ENCODE results near the gene KCNA10. TPM values are rescaled to one million over a fixed set of nuclear protein-coding genes. Genes with fewer than 3 reads are reported as not detected.

The KCNA10 gene
- total and polyA plus RNA-seq, 2 experiments from 2014 or later: not detected

DNA sequence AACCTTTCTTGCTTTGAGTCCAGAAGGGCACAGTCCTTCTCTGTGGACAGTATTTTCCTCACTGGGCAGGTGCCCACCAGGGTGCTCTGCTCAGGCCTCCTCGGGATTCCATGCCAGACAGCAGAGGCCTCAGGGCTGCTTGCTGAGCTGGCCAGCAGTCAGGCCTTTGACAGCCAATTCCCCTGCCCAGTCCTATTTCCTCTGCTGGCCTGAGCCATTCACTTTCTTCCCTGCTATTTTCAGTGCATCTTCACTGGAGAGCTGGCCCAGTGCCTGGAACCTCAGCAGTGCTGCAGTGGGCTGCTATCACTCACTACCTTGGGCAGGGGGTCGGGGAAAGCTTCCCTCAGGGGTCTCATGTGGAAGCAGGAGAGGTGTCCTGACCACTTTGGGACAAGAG lies 33.2 kb downstream of the KCNA10 start (continued):
- TF ChIP-seq, protein P1, sequence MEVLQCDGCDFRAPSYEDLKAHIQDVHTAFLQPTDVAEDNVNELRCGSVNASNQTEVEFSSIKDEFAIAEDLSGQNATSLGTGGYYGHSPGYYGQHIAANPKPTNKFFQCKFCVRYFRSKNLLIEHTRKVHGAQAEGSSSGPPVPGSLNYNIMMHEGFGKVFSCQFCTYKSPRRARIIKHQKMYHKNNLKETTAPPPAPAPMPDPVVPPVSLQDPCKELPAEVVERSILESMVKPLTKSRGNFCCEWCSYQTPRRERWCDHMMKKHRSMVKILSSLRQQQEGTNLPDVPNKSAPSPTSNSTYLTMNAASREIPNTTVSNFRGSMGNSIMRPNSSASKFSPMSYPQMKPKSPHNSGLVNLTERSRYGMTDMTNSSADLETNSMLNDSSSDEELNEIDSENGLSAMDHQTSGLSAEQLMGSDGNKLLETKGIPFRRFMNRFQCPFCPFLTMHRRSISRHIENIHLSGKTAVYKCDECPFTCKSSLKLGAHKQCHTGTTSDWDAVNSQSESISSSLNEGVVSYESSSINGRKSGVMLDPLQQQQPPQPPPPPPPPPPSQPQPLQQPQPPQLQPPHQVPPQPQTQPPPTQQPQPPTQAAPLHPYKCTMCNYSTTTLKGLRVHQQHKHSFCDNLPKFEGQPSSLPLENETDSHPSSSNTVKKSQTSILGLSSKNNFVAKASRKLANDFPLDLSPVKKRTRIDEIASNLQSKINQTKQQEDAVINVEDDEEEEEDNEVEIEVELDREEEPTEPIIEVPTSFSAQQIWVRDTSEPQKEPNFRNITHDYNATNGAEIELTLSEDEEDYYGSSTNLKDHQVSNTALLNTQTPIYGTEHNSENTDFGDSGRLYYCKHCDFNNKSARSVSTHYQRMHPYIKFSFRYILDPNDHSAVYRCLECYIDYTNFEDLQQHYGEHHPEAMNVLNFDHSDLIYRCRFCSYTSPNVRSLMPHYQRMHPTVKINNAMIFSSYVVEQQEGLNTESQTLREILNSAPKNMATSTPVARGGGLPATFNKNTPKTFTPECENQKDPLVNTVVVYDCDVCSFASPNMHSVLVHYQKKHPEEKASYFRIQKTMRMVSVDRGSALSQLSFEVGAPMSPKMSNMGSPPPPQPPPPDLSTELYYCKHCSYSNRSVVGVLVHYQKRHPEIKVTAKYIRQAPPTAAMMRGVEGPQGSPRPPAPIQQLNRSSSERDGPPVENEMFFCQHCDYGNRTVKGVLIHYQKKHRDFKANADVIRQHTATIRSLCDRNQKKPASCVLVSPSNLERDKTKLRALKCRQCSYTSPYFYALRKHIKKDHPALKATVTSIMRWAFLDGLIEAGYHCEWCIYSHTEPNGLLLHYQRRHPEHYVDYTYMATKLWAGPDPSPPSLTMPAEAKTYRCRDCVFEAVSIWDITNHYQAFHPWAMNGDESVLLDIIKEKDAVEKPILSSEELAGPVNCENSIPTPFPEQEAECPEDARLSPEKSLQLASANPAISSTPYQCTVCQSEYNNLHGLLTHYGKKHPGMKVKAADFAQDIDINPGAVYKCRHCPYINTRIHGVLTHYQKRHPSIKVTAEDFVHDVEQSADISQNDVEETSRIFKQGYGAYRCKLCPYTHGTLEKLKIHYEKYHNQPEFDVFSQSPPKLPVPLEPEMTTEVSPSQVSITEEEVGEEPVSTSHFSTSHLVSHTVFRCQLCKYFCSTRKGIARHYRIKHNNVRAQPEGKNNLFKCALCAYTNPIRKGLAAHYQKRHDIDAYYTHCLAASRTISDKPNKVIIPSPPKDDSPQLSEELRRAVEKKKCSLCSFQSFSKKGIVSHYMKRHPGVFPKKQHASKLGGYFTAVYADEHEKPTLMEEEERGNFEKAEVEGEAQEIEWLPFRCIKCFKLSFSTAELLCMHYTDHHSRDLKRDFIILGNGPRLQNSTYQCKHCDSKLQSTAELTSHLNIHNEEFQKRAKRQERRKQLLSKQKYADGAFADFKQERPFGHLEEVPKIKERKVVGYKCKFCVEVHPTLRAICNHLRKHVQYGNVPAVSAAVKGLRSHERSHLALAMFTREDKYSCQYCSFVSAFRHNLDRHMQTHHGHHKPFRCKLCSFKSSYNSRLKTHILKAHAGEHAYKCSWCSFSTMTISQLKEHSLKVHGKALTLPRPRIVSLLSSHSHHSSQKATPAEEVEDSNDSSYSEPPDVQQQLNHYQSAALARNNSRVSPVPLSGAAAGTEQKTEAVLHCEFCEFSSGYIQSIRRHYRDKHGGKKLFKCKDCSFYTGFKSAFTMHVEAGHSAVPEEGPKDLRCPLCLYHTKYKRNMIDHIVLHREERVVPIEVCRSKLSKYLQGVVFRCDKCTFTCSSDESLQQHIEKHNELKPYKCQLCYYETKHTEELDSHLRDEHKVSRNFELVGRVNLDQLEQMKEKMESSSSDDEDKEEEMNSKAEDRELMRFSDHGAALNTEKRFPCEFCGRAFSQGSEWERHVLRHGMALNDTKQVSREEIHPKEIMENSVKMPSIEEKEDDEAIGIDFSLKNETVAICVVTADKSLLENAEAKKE (CRISPR knock-in tag; IDR thresholded peaks at IDR 0.05): no peak

DNA sequence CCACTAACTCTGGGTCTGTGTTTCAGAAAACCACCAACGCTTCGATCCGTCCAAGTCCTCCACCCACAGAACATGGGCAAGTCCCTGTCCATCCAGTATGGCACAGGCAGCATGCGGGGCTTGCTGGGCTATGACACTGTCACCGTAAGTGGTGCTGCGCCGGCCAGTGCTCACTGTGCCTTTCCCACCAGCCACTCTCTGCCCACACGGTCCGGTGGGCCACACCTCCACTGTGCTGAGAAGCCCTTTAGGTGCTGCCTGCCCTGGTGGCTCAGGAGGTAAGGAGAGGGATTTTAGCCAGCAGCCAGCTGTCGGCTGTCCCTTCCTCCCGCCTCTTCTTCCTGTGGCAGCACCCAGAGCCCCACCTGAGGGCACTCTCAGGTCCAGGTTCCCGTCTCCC lies 34.2 kb downstream of the KCNA10 start:
- Histone ChIP-seq H3K4me2 (no peak overlapping the region), H3K27ac (ENCODE audit: low read depth) (no peak overlapping the region), H3K79me2 (replicated peaks; ENCODE audit: insufficient read depth) (no peaks in the 10 kb centered on the region), H3K27me3 (ENCODE audit: insufficient read depth) (no peaks in the 10 kb centered on the region), H3K36me3 (ENCODE audit: insufficient read depth) (no peaks in the 10 kb centered on the region), H3K4me1 (ENCODE audit: insufficient read depth) (peaks cover 11% of the 10 kb centered on the region; the same call in 1 of the 2 replicates), H3K9me2 (ENCODE audit: insufficient read depth) (no peaks in the 10 kb centered on the region), H4K20me1 (replicated peaks; ENCODE audit: insufficient read depth) (no peaks in the 10 kb centered on the region), H2AFZ (no peak overlapping the region), H3F3A (replicated peaks; ENCODE audit: low read depth) (no peaks in the 10 kb centered on the region), H3K4me3 (no peak overlapping the region)
- ATAC-seq (no peak), DNase-seq (ENCODE audit: low spot score) (no peak)
- H3K4me3 Mint-ChIP-seq: no peak overlapping the region
- H3K27me3 Mint-ChIP-seq (ENCODE audit: insufficient read depth, low read depth, poor library complexity): peaks cover 5% of the 10 kb centered on the region
- peaks cover 24% of the 10 kb centered on the region for H3K4me1 Mint-ChIP-seq
- H3K27ac Mint-ChIP-seq: no peak overlapping the region
- no peaks in the 10 kb centered on the region for H3K9me3 Mint-ChIP-seq
- no peaks in the 10 kb centered on the region for H3K36me3 Mint-ChIP-seq (ENCODE audit: low read depth)
- no peak for TF ChIP-seq NANOG (IDR thresholded peaks at IDR 0.05; ENCODE audit: borderline replicate concordance)
- TF ChIP-seq EZH2phosphoT487 (IDR thresholded peaks at IDR 0.05; ENCODE audit: unreplicated experiment): no peak
- no peak for TF ChIP-seq JUNB (IDR thresholded peaks at IDR 0.05; ENCODE audit: unreplicated experiment)
- no peak for TF ChIP-seq CREB1 (CRISPR knock-in tag; IDR thresholded peaks at IDR 0.05; ENCODE audit: low read depth)
- TF ChIP-seq, protein P2, sequence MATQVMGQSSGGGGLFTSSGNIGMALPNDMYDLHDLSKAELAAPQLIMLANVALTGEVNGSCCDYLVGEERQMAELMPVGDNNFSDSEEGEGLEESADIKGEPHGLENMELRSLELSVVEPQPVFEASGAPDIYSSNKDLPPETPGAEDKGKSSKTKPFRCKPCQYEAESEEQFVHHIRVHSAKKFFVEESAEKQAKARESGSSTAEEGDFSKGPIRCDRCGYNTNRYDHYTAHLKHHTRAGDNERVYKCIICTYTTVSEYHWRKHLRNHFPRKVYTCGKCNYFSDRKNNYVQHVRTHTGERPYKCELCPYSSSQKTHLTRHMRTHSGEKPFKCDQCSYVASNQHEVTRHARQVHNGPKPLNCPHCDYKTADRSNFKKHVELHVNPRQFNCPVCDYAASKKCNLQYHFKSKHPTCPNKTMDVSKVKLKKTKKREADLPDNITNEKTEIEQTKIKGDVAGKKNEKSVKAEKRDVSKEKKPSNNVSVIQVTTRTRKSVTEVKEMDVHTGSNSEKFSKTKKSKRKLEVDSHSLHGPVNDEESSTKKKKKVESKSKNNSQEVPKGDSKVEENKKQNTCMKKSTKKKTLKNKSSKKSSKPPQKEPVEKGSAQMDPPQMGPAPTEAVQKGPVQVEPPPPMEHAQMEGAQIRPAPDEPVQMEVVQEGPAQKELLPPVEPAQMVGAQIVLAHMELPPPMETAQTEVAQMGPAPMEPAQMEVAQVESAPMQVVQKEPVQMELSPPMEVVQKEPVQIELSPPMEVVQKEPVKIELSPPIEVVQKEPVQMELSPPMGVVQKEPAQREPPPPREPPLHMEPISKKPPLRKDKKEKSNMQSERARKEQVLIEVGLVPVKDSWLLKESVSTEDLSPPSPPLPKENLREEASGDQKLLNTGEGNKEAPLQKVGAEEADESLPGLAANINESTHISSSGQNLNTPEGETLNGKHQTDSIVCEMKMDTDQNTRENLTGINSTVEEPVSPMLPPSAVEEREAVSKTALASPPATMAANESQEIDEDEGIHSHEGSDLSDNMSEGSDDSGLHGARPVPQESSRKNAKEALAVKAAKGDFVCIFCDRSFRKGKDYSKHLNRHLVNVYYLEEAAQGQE (IDR thresholded peaks at IDR 0.05; ENCODE audit: unreplicated experiment): no peak
- TF ChIP-seq ZNF114 (CRISPR knock-in tag; IDR thresholded peaks at IDR 0.05): no peak
- no peak for TF ChIP-seq ZNF331 (CRISPR knock-in tag; IDR thresholded peaks at IDR 0.05; ENCODE audit: low read depth)
- TF ChIP-seq POLR2AphosphoS5 (IDR thresholded peaks at IDR 0.05; ENCODE audit: low read depth): no peak
